Mammary epithelial cell (primary cell): Measurements from ENCODE around the gene HCN1.

Source experiments
- EZH2 ChIP-seq: IDR thresholded peaks from 2 replicates; pipeline ENCODE4 v1.6.1; 2012; ENCODE audit warnings: low read length, inconsistent platforms, borderline replicate concordance
- TF ChIP-seq, protein P1 (sequence below), 2 donors: IDR thresholded peaks in 1 of 2; conservative IDR thresholded peaks in 1 of 2; 2 replicates each; pipeline ENCODE4 v1.5.1; 2011 to 2012; ENCODE audit warnings: inconsistent platforms in 2 of 2, low read length in 2 of 2, mild to moderate bottlenecking in 2 of 2, control low read depth in 1 of 2, low read depth in 1 of 2; ENCODE audit not compliant: insufficient read depth in 1 of 2; ENCODE audit errors: extremely low read depth in 1 of 2

DNA sequence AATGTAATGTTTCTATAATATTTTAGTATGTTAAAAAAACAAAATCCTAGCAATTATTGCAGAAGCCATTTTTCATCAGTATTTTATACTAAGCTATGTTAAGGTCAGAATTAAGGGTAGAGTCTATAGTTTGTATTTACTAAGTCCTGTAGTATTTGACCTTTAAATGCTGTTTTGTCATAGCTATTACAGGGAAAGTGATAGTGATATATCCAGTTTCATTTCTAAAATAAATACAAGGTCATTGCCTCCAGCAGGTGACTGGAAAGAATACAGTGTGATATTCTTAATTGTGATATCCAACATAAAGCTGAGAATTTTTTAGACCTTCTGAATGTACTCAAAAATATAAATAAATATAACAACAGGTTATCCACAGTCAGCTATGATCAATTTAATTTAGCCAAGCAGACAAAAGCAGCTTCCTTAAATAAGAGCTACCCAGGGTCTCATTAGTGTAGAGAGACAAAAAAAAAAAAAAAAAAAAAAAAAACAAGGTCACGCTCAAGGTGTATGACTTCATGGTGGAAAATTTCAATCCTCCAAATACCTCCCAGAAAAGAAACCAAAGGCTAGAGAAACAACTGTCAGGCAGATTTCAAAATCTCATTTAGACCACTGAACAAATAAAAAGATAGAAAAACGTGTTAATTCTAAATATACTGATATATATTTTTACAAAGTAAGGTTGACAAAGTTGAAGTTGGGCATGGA, 278.7 kb downstream of the HCN1 start:
- TF ChIP-seq, protein P1, sequence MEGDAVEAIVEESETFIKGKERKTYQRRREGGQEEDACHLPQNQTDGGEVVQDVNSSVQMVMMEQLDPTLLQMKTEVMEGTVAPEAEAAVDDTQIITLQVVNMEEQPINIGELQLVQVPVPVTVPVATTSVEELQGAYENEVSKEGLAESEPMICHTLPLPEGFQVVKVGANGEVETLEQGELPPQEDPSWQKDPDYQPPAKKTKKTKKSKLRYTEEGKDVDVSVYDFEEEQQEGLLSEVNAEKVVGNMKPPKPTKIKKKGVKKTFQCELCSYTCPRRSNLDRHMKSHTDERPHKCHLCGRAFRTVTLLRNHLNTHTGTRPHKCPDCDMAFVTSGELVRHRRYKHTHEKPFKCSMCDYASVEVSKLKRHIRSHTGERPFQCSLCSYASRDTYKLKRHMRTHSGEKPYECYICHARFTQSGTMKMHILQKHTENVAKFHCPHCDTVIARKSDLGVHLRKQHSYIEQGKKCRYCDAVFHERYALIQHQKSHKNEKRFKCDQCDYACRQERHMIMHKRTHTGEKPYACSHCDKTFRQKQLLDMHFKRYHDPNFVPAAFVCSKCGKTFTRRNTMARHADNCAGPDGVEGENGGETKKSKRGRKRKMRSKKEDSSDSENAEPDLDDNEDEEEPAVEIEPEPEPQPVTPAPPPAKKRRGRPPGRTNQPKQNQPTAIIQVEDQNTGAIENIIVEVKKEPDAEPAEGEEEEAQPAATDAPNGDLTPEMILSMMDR (conservative IDR thresholded peaks at IDR 0.05 in 1 of 2, IDR thresholded peaks at IDR 0.05 in 1 of 2; ENCODE audit: extremely low read depth in 1 of 2, insufficient read depth in 1 of 2, low read depth in 1 of 2, low read length in 2 of 2) = no peak
- no peak for TF ChIP-seq EZH2
